Skeletal muscle tissue (tissue), 5 donors: Measurements from ENCODE around the gene PAK2. TPM values are rescaled to one million over a fixed set of nuclear protein-coding genes. Genes with fewer than 3 reads are reported as not detected.
"Not testable (repeated sequence)": the region's sequence is repeated elsewhere in the genome, so short reads cannot be mapped to it uniquely, and the experiment has no call there.

Experiments
- H3K27ac ChIP-seq: one replicate; pipeline ENCODE4 v1.7.0; 2013; ENCODE audit warnings: mild to moderate bottlenecking, low read depth, low read length, inconsistent platforms
- H3K27me3 ChIP-seq, 3 donors: one replicate each; pipeline ENCODE4 v1.7.0; 2013; ENCODE audit warnings: low read length in 3 of 3; ENCODE audit not compliant: control insufficient read depth in 3 of 3, insufficient read depth in 3 of 3
- H3K36me3 ChIP-seq, 3 donors: one replicate each; pipeline ENCODE4 v1.7.0; 2013; ENCODE audit warnings: low read length in 3 of 3; ENCODE audit not compliant: control insufficient read depth in 3 of 3, insufficient read depth in 3 of 3
- H3K4me1 ChIP-seq, 3 donors: one replicate each; pipeline ENCODE4 v1.7.0; 2013; ENCODE audit warnings: low read length in 3 of 3, mild to moderate bottlenecking in 3 of 3; ENCODE audit not compliant: control insufficient read depth in 3 of 3, insufficient read depth in 3 of 3
- H3K4me3 ChIP-seq, 3 donors: one replicate each; pipeline ENCODE4 v1.7.0; 2013; ENCODE audit warnings: low read length in 3 of 3
- H3K9ac ChIP-seq, 3 donors: one replicate each; pipeline ENCODE4 v1.7.0; 2013; ENCODE audit warnings: low read length in 3 of 3, mild to moderate bottlenecking in 3 of 3, moderate library complexity in 2 of 3, low read depth in 1 of 3
- H3K9me3 ChIP-seq, 3 donors: one replicate each; pipeline ENCODE4 v1.7.0; 2013; ENCODE audit warnings: low read length in 3 of 3; ENCODE audit not compliant: control insufficient read depth in 3 of 3
- small RNA-seq: library from RNA; depleted of rRNA; stranded (forward); fragments of <200 nt; gene quantifications from one replicate; pipeline ENCODE3, GENCODE V24; 2014
- total RNA-seq: library from RNA; depleted of rRNA; stranded (reverse); fragments of >200 nt; gene quantifications from one replicate; pipeline ENCODE4 v1.2.3, GENCODE V29; 2014
- donor health status: Osteomylitis.

Gene PAK2
- total RNA-seq, 1 donor from 2014 or later: 24.5 TPM

GRCh38 chr3:196867507-196868296, 128.0 kb downstream of the PAK2 start, which contains the start of gene SENP5:
Gene SENP5 (plus strand): TSS chr3:196867920. CDS start chr3:196885182, 17,262 bp downstream.
- H3K9ac ChIP-seq: peak within 1 kb of the TSS; percentile 93 to 97 (median 96)
- H3K27ac ChIP-seq: peak within 1 kb of the TSS; percentile 83
- no peaks in the 10 kb centered on the region for H3K27me3 ChIP-seq
- peaks cover 13 to 19% (median 15%) of the 10 kb centered on the region in 3 donors for H3K4me1 ChIP-seq
- H3K4me3 ChIP-seq: peak within 1 kb of the TSS; percentile 87 to 96 (median 95)
- H3K9me3 ChIP-seq: no peaks in the 10 kb centered on the region
- H3K36me3 ChIP-seq: peaks cover 0 to 3% (median 0%) of the 10 kb centered on the region in 3 donors

- no peaks in the 10 kb centered on the region for H3K27me3 ChIP-seq
- peak overlapping the region; percentile 93 to 97 (median 96) for H3K9ac ChIP-seq
- H3K27ac ChIP-seq: peak overlapping the region; percentile 83
- H3K4me1 ChIP-seq: peaks cover 13 to 20% (median 15%) of the 10 kb centered on the region in 3 donors
- peaks cover 0 to 3% (median 0%) of the 10 kb centered on the region in 3 donors for H3K36me3 ChIP-seq
- H3K9me3 ChIP-seq: no peaks in the 10 kb centered on the region
- H3K4me3 ChIP-seq: peak overlapping the region; percentile 87 to 96 (median 95)
These were observed 128.6 kb downstream of the PAK2 start for GRCh38 chr3:196868297-196868661.

GRCh38 chr3:196872316-196872715, 132.7 kb downstream of the PAK2 start:
- no peaks in the 10 kb centered on the region for H3K9me3 ChIP-seq
- H3K4me3 ChIP-seq: no peak overlapping the region
- H3K36me3 ChIP-seq: peaks cover 0 to 3% (median 0%) of the 10 kb centered on the region in 3 donors
- H3K27me3 ChIP-seq: no peaks in the 10 kb centered on the region
- H3K4me1 ChIP-seq: peaks cover 10 to 16% (median 13%) of the 10 kb centered on the region in 3 donors
- H3K27ac ChIP-seq: no peak overlapping the region
- no peak overlapping the region for H3K9ac ChIP-seq

DNA sequence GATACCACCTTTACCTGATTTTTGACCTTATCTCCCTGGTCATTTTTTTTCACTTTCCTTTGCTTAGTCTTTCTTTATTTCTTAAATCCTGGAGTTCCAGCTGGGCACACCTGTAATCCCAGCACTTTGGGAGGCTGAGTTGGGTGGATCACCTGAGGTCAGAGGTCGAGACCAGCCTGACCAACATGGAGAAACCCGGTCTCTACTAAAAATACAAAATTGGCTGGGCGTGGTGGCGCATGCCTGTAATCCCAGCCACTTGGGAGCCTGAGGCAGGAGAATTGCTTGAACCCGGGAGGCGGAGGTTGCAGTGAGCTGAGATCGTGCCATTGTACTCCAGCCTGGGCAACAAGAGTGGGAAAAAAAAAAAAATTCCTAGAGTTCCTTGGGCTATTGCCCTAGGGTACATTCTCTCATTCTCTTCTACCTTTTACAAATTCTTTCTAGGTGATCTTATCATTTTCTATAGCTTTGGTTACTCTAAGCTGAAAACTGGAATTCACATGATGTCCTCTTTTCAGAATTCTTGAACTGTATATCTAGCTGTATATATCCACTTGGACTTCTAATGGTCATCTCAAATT, 134.9 kb downstream of the PAK2 start:
- H3K9ac ChIP-seq, H3K4me3 ChIP-seq, H3K27ac ChIP-seq, H3K36me3 ChIP-seq, H3K27me3 ChIP-seq, H3K4me1 ChIP-seq, H3K9me3 ChIP-seq: not testable (repeated sequence)

GRCh38 chr3:196875258-196875657, 135.6 kb downstream of the PAK2 start:
- no peak overlapping the region for H3K4me3 ChIP-seq
- H3K9me3 ChIP-seq: no peaks in the 10 kb centered on the region
- H3K9ac ChIP-seq: no peak overlapping the region
- H3K27me3 ChIP-seq: no peaks in the 10 kb centered on the region
- H3K36me3 ChIP-seq: no peaks in the 10 kb centered on the region
- H3K27ac ChIP-seq: no peak overlapping the region
- H3K4me1 ChIP-seq: peaks cover 0 to 6% (median 0%) of the 10 kb centered on the region in 3 donors

Small RNA genes within 50 kb of the gene (small RNA-seq; reads per million reads assigned to genes)
- not detected for gene RNU4-89P
- not detected for gene RNU6-42P
- gene RNU6-646P: not detected

Other genes starting within 250 kb of the PAK2 start
- gene RNF168, start 236.1 kb upstream of the PAK2 start, total RNA-seq: 12.0 TPM
- gene SMCO1, start 224.5 kb upstream of the PAK2 start, total RNA-seq: 3.7 TPM
- 6.8 TPM for gene WDR53, start 171.3 kb upstream of the PAK2 start, total RNA-seq
- 11.5 TPM for gene FBXO45, start 171.2 kb upstream of the PAK2 start, total RNA-seq
- gene NRROS, start 100.2 kb upstream of the PAK2 start, total RNA-seq: 1.6 TPM
- gene CEP19, start 27.6 kb upstream of the PAK2 start, total RNA-seq: 2.6 TPM
- gene PIGX, start 27.5 kb upstream of the PAK2 start, total RNA-seq: 12.5 TPM
- 34.4 TPM for gene SENP5, start 128.1 kb downstream of the PAK2 start, total RNA-seq
- gene NCBP2, start 202.7 kb downstream of the PAK2 start, total RNA-seq: 30.8 TPM
- gene PIGZ, start 229.0 kb downstream of the PAK2 start, total RNA-seq: 1.0 TPM